Activated T-helper 1 cell treated with anti-CD3 and anti-CD28 coated beads, Interleukin-2, amount 50 U/mL, for 16 hours (primary cell): ENCODE data around the gene SHFL.

ENCODE experiments used
- DNase-seq, 2 donors: peaks; one replicate each; pipeline ENCODE4 v3.0.0-alpha.2; 2020; ENCODE audit warnings: low read depth in 1 of 2, low spot score in 1 of 2

The SHFL gene

GRCh38 chr19:10107817-10108367 is 21.8 kb downstream of the SHFL start:
- DNase-seq = no peak

GRCh38 chr19:10109528-10109927 is 23.4 kb downstream of the SHFL start:
- DNase-seq = no peak

GRCh38 chr19:10110076-10110971 is 24.2 kb downstream of the SHFL start:
- DNase-seq = no peak

- no peak for DNase-seq
Measured at GRCh38 chr19:10110972-10111317, 24.8 kb downstream of the SHFL start.

DNA sequence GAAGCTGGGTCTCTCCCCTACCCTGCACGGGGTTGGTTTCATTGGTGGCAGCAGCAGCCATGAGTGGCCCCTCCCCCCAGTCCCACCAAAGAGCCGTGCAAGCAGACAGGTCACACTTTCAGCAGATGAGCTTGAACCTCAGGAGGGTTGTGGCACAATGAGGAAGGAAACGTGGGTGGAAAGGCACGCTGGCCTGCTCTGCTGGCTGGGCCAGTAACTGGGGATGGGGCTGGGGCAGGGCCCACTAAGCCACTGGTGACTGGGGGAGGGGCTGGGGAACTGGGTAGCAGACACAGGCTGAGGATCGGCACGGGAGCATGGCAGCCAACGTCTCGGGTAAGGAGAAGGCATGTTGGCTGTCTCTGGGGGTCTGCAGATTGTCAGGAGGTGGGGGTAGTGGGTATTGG is 25.3 kb downstream of the SHFL start, which contains the start of gene P2RY11:
Gene P2RY11, plus strand, starts transcription at position 289 of the 407 bp plus-strand sequence. Its CDS starts 29 bp downstream, at position 318.
- no peak for DNase-seq

GRCh38 chr19:10112037-10112761 is 26.1 kb downstream of the SHFL start:
- peak in 1 of 2 donors; percentile 52 for DNase-seq

- peak in 1 of 2 donors; percentile 52 for DNase-seq
Measured at GRCh38 chr19:10112895-10113591, 26.9 kb downstream of the SHFL start.

GRCh38 chr19:10113592-10113963 is 27.5 kb downstream of the SHFL start:
- DNase-seq = no peak

- no peak for DNase-seq
Measured at GRCh38 chr19:10113964-10114650, 28.0 kb downstream of the SHFL start.

DNA sequence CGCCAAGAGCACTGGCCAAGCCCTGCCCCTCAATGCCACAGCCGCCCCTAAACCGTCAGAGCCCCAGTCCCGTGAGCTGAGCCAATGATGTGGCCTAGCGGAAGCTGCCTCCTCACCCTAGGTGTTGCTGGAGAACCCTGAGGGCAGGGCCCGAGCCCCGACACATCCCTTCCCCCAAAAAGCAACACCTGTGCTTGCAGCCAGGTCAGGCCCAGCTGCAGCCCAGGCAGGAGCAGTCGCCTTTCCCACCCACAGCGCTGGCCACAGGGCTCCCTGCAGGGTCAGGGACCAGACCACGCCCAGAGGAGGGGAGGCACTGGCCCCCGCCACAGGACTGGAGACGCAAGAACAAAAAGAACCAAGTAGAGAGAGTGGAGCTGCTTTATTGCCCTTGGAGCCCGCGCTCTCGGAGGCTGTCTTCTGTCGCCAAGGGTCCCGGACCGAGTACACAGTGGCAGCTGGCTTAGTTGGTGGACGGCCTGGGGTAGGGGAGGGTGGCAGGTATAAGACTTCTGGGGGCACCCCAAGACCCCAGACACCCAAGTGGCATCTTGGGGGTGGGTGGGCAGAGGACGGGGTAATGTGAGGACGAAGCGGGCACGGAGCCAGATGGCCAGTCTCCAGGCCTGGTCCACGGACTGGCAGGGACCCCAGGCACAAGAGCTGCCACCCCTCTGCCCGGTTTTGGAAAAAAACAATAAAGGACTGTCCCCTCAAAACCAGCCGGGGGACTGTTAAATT is 28.7 kb downstream of the SHFL start:
- no peak for DNase-seq

GRCh38 chr19:10115392-10116084 is 29.4 kb downstream of the SHFL start:
- DNase-seq = no peak

DNA sequence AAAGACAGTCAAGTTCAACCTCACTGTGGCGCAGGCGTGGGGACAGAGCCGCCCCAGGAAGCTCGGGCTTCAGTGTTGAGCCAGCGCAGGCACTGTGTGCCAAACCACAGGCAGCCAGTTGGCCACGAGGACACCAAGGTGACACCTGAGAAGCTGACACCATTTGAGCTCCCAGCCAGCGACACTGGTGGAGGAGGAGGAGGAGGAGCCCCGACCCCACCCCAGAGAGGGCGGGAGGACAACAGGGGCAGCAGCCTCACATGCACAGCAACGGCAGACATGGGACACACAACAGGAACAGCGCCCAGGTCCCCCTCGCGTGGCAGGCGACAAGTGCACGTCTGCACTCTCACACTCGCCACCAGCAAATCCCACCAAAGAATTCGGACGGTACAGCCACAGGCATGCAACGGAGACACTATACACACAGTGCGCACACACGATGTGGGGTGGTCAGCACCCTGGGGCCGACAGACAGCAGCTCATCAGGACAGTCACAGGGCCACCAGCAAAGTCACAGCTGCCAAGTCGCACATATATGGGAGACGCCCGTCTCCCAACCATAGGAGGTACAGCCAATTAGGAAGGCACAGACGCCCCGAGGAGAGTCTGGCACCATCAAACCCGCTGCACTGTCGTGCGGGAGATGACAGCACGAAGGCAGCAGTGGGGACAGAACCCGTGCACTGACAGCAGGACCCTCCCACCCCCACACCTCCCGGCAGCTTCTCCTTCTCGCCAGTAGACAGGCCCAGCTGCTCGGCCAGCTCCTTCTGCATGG is 30.2 kb downstream of the SHFL start:
- DNase-seq = no peak

- DNase-seq = no peak
Measured at GRCh38 chr19:10116866-10117616, 30.9 kb downstream of the SHFL start.

GRCh38 chr19:10118960-10119359 is 32.8 kb downstream of the SHFL start:
- no peak for DNase-seq

GRCh38 chr19:10120538-10121189 is 34.5 kb downstream of the SHFL start:
- no peak for DNase-seq

DNA sequence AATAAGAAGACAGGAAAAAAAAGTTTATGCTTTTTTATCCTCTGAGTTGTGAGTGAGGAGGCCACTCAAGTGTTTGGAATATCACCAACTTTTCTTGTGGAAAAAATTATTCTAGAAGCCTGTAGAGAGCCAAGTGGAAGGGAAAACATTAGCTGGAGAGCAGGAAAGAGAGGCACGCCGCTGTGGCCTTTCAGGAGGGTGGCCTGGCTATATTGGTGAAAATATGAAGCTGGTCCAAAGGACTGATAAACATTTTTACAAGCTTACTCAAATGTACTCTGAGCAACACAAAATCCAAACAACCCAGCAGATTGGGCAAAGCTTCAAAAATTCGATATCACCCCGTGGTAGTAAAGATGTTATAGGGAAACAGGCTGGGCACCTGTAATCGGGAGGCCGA is 35.9 kb downstream of the SHFL start:
- no peak for DNase-seq

GRCh38 chr19:10124429-10124828 is 38.3 kb downstream of the SHFL start:
- no peak for DNase-seq
